Parathyroid adenoma (tissue), 2 donors: Measurements from ENCODE around the gene MYZAP.

Experiments used
- H2AFZ ChIP-seq: fragments of 300-600 bp; sonication (generic); one replicate; pipeline ENCODE4 v1.7.0; 2017; ENCODE audit warnings: antibody characterized with exemption, mild to moderate bottlenecking
- H3K27ac ChIP-seq: fragments of 300-600 bp; sonication (generic); one replicate; pipeline ENCODE4 v1.7.0; 2017
- H3K27me3 ChIP-seq: fragments of 300-600 bp; sonication (generic); one replicate; pipeline ENCODE4 v1.7.0; 2017; ENCODE audit warnings: low read length; ENCODE audit not compliant: control insufficient read depth, insufficient read depth
- H3K36me3 ChIP-seq: fragments of 300-600 bp; sonication (generic); one replicate; pipeline ENCODE4 v1.7.0; 2017; ENCODE audit warnings: low read length; ENCODE audit not compliant: control insufficient read depth, insufficient read depth
- H3K4me1 ChIP-seq: fragments of 300-600 bp; sonication (generic); one replicate; pipeline ENCODE4 v1.7.0; 2017; ENCODE audit warnings: control low read depth
- H3K4me2 ChIP-seq: fragments of 300-600 bp; sonication (generic); one replicate; pipeline ENCODE4 v1.7.0; 2017; ENCODE audit warnings: low read length
- H3K4me3 ChIP-seq: fragments of 300-600 bp; sonication (generic); one replicate; pipeline ENCODE4 v1.7.0; 2017; ENCODE audit warnings: low read depth, low read length
- H3K79me2 ChIP-seq: fragments of 300-600 bp; sonication (generic); one replicate; pipeline ENCODE4 v1.7.0; 2017; ENCODE audit warnings: control low read depth
- H3K9ac ChIP-seq: fragments of 300-600 bp; sonication (generic); one replicate; pipeline ENCODE4 v1.7.0; 2017; ENCODE audit warnings: mild to moderate bottlenecking
- H3K9me3 ChIP-seq: fragments of 300-600 bp; sonication (generic); one replicate; pipeline ENCODE4 v1.7.0; 2017; ENCODE audit warnings: low read length; ENCODE audit not compliant: control insufficient read depth
- CTCF ChIP-seq: fragments of 300-600 bp; sonication (generic); IDR thresholded peaks from one replicate; pipeline ENCODE4 v1.7.0; 2017; ENCODE audit warnings: antibody characterized with exemption, mild to moderate bottlenecking
- donor health status: primary hyperparathyroidism.

MYZAP gene

GRCh38 chr15:57626713-57627440 lies 35.2 kb downstream of the MYZAP start:
- H3K4me2 ChIP-seq = no peak overlapping the region
- H3K27me3 ChIP-seq = no peaks in the 10 kb centered on the region
- H3K9me3 ChIP-seq = no peaks in the 10 kb centered on the region
- no peaks in the 10 kb centered on the region for H3K4me1 ChIP-seq
- TF ChIP-seq CTCF = no peak
- no peak overlapping the region for H3K9ac ChIP-seq
- no peak overlapping the region for H3K27ac ChIP-seq
- H3K4me3 ChIP-seq = no peak overlapping the region
- no peaks in the 10 kb centered on the region for H3K36me3 ChIP-seq
- H3K79me2 ChIP-seq = no peaks in the 10 kb centered on the region
- no peak overlapping the region for H2AFZ ChIP-seq

GRCh38 chr15:57631386-57632110 lies 39.8 kb downstream of the MYZAP start:
- no peak overlapping the region for H3K27ac ChIP-seq
- H3K4me2 ChIP-seq = no peak overlapping the region
- no peaks in the 10 kb centered on the region for H3K36me3 ChIP-seq
- H3K4me1 ChIP-seq = no peaks in the 10 kb centered on the region
- no peak overlapping the region for H3K4me3 ChIP-seq
- no peaks in the 10 kb centered on the region for H3K9me3 ChIP-seq
- TF ChIP-seq CTCF = no peak
- H3K79me2 ChIP-seq = no peaks in the 10 kb centered on the region
- H3K9ac ChIP-seq = no peak overlapping the region
- H2AFZ ChIP-seq = no peak overlapping the region
- H3K27me3 ChIP-seq = no peaks in the 10 kb centered on the region

- Histone ChIP-seq H3K4me1 (no peaks in the 10 kb centered on the region), H3K27ac (no peak overlapping the region), H3K4me3 (no peak overlapping the region), H3K4me2 (no peak overlapping the region), H3K9ac (no peak overlapping the region), H3K79me2 (no peaks in the 10 kb centered on the region), H3K9me3 (no peaks in the 10 kb centered on the region), H3K27me3 (no peaks in the 10 kb centered on the region), H2AFZ (no peak overlapping the region), H3K36me3 (no peaks in the 10 kb centered on the region)
- no peak for TF ChIP-seq CTCF
Measured at GRCh38 chr15:57634290-57634689, 42.6 kb downstream of the MYZAP start.

- no peak overlapping the region for H3K27ac ChIP-seq
- TF ChIP-seq CTCF = no peak
- no peaks in the 10 kb centered on the region for H3K4me1 ChIP-seq
- H3K27me3 ChIP-seq = no peaks in the 10 kb centered on the region
- no peaks in the 10 kb centered on the region for H3K9me3 ChIP-seq
- H3K4me3 ChIP-seq = no peak overlapping the region
- H2AFZ ChIP-seq = no peak overlapping the region
- no peak overlapping the region for H3K4me2 ChIP-seq
- no peaks in the 10 kb centered on the region for H3K79me2 ChIP-seq
- no peaks in the 10 kb centered on the region for H3K36me3 ChIP-seq
- no peak overlapping the region for H3K9ac ChIP-seq
Measured at GRCh38 chr15:57635300-57635909, 43.7 kb downstream of the MYZAP start.
